AG09309 (cell line): ENCODE results near the gene SORCS3.

ENCODE experiments used
- DNase-seq: peaks from one replicate; pipeline ENCODE4 v3.0.0-alpha.2; 2010; ENCODE audit warnings: low read depth
- H3K4me3 ChIP-seq: 2 replicates; pipeline ENCODE4 v1.5.1; 2011; ENCODE audit warnings: mild to moderate bottlenecking, low read depth, low read length, moderate library complexity; ENCODE audit not compliant: control insufficient read depth
- TF ChIP-seq, protein P1 (sequence below): IDR thresholded peaks from 2 replicates; pipeline ENCODE4 v1.5.1; 2011; ENCODE audit warnings: mild to moderate bottlenecking, low read depth, low read length, inconsistent platforms; ENCODE audit not compliant: insufficient read depth, control insufficient read depth; ENCODE audit errors: missing control alignments

SORCS3 gene

GRCh38 chr10:104811166-104811565 lies 170.1 kb downstream of the SORCS3 start:
- DNase-seq, result no peak
- TF ChIP-seq, protein P1, sequence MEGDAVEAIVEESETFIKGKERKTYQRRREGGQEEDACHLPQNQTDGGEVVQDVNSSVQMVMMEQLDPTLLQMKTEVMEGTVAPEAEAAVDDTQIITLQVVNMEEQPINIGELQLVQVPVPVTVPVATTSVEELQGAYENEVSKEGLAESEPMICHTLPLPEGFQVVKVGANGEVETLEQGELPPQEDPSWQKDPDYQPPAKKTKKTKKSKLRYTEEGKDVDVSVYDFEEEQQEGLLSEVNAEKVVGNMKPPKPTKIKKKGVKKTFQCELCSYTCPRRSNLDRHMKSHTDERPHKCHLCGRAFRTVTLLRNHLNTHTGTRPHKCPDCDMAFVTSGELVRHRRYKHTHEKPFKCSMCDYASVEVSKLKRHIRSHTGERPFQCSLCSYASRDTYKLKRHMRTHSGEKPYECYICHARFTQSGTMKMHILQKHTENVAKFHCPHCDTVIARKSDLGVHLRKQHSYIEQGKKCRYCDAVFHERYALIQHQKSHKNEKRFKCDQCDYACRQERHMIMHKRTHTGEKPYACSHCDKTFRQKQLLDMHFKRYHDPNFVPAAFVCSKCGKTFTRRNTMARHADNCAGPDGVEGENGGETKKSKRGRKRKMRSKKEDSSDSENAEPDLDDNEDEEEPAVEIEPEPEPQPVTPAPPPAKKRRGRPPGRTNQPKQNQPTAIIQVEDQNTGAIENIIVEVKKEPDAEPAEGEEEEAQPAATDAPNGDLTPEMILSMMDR, result no peak

GRCh38 chr10:104816501-104816900 lies 175.4 kb downstream of the SORCS3 start:
- TF ChIP-seq, protein P1, result no peak
- DNase-seq, result no peak

More at GRCh38 chr10:104811166-104811565, 170.1 kb downstream of the SORCS3 start:
- no peak overlapping the region for H3K4me3 ChIP-seq

GRCh38 chr10:104819731-104820130 lies 178.6 kb downstream of the SORCS3 start:
- TF ChIP-seq, protein P1, result no peak
- no peak for DNase-seq
- H3K4me3 ChIP-seq, result no peak overlapping the region

More at GRCh38 chr10:104816501-104816900, 175.4 kb downstream of the SORCS3 start:
- no peak overlapping the region for H3K4me3 ChIP-seq

DNA sequence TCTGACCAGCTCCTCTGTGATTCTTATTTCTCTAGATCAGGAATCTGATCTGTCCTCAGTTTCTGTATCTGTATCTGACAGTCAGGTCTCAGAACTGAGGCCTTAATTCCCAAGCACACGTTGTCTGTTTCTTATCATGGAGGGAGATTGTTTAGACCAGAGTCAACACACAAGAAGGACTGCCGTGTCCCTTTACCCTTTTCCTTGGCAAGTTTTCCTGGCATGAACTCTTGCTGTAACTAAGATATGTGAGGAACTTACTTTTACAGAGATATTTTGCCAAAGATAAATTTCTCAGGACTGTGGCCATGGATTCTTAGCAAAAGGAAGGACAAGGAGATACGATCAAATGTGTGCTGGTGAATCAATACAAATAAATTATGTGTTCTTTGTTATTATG lies 181.0 kb downstream of the SORCS3 start:
- TF ChIP-seq, protein P1, result no peak
- no peak for DNase-seq
- no peak overlapping the region for H3K4me3 ChIP-seq

- DNase-seq, result no peak
- TF ChIP-seq, protein P1, result no peak
- no peak overlapping the region for H3K4me3 ChIP-seq
These were observed 183.4 kb downstream of the SORCS3 start for GRCh38 chr10:104824380-104825006.

DNA sequence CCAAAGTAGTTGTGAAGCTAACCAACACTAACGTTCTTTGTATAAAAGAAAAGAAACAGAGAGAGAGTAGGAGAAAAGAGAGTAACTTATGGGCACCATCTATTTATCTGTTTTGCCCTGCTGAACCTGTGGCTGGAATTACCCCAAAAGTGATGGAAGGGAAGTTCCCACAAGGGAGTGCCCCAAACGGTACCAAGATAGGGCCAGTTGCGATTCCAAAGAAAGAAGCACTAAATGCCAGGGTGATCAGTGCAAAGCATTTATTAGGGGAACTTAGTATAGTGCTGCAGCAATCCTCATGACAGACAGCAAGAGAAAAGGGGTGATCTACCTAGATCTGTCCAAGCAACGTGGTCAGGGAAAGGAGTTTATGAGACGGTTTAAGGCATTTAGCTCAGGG lies 190.2 kb downstream of the SORCS3 start:
- TF ChIP-seq, protein P1, result no peak
- no peak overlapping the region for H3K4me3 ChIP-seq
- DNase-seq, result no peak

- no peak overlapping the region for H3K4me3 ChIP-seq
- TF ChIP-seq, protein P1, result no peak
- DNase-seq, result no peak
These were observed 193.5 kb downstream of the SORCS3 start for GRCh38 chr10:104834580-104834979.
